Breast epithelium (tissue), 3 donors: Measurements from ENCODE around the gene GAB3.

ENCODE experiments used
- POLR2A ChIP-seq: fragments of 450-650 bp; IDR thresholded peaks from one replicate; pipeline ENCODE4 v1.6.1; 2016; ENCODE audit warnings: antibody characterized with exemption, mild to moderate bottlenecking, moderate library complexity
- POLR2AphosphoS5 ChIP-seq, 3 donors: sonication (generic); formaldehyde crosslinking; IDR thresholded peaks; one replicate each; pipeline ENCODE4 v1.6.1; 2017; ENCODE audit warnings: antibody characterized with exemption in 3 of 3
- TF ChIP-seq, protein P1 (sequence below), 3 donors: fragments of 450-650 bp; IDR thresholded peaks; one replicate each; pipeline ENCODE4 v1.5.1; 2016 to 2017; ENCODE audit warnings: antibody characterized with exemption in 3 of 3, mild to moderate bottlenecking in 3 of 3, moderate library complexity in 3 of 3

DNA sequence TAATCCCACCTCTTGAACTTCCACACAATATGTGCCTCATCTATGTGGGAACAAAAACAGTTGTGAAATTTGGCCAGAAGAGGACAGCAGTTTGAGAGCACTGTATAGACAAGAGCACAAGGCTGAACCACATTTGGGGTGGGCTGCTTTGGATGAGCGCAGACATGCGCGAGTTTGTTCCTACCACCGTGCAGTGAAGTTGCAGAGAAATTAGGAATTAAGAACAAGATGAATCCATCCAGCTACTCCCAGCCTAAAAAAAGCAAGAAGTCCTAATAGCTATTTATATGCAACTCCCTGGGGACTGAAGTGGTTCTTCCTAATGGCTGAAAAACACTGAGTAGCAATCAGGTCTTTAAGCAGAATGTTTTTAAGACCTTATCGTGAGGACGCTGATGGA is 1.0 kb downstream of the GAB3 start:
- TF ChIP-seq POLR2A, result no peak
- TF ChIP-seq, protein P1, sequence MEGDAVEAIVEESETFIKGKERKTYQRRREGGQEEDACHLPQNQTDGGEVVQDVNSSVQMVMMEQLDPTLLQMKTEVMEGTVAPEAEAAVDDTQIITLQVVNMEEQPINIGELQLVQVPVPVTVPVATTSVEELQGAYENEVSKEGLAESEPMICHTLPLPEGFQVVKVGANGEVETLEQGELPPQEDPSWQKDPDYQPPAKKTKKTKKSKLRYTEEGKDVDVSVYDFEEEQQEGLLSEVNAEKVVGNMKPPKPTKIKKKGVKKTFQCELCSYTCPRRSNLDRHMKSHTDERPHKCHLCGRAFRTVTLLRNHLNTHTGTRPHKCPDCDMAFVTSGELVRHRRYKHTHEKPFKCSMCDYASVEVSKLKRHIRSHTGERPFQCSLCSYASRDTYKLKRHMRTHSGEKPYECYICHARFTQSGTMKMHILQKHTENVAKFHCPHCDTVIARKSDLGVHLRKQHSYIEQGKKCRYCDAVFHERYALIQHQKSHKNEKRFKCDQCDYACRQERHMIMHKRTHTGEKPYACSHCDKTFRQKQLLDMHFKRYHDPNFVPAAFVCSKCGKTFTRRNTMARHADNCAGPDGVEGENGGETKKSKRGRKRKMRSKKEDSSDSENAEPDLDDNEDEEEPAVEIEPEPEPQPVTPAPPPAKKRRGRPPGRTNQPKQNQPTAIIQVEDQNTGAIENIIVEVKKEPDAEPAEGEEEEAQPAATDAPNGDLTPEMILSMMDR (IDR thresholded peaks at IDR 0.05), result no peak
- no peak for TF ChIP-seq POLR2AphosphoS5 (IDR thresholded peaks at IDR 0.05)
